H9 (cell line): Measurements from ENCODE around the gene HEYL. TPM values are rescaled to one million over a fixed set of nuclear protein-coding genes. Genes with fewer than 3 reads are reported as not detected.

Experiments used
- DNase-seq: peaks from one replicate; pipeline ENCODE4 v3.0.0-alpha.2; 2017
- H2AFZ ChIP-seq: one replicate; pipeline ENCODE4 v1.6.1; 2013; ENCODE audit warnings: mild to moderate bottlenecking, low read length, control low read depth, moderate library complexity
- H2AK5ac ChIP-seq: 2 replicates; pipeline ENCODE4 v1.6.1; 2013; ENCODE audit warnings: low read length, control low read depth, mixed read lengths; ENCODE audit not compliant: insufficient read length
- H2BK120ac ChIP-seq: one replicate; pipeline ENCODE4 v1.6.1; 2013; ENCODE audit warnings: low read depth, mild to moderate bottlenecking, low read length, control low read depth, inconsistent platforms; ENCODE audit not compliant: poor library complexity, severe bottlenecking
- H2BK12ac ChIP-seq: 2 replicates; pipeline ENCODE4 v1.6.1; 2013; ENCODE audit warnings: low read length, control low read depth, mixed read lengths, low read depth; ENCODE audit not compliant: insufficient read length
- H2BK15ac ChIP-seq: 2 replicates; pipeline ENCODE4 v1.6.1; 2013; ENCODE audit warnings: low read depth, low read length, control low read depth
- H2BK20ac ChIP-seq: one replicate; pipeline ENCODE4 v1.6.1; 2013; ENCODE audit warnings: low read depth, mild to moderate bottlenecking, low read length, control low read depth, inconsistent platforms; ENCODE audit not compliant: poor library complexity, severe bottlenecking
- H2BK5ac ChIP-seq: 2 replicates; pipeline ENCODE4 v1.6.1; 2013; ENCODE audit warnings: low read length, control low read depth, mixed read lengths; ENCODE audit not compliant: insufficient read length
- H3K14ac ChIP-seq: 2 replicates; pipeline ENCODE4 v1.6.1; 2013; ENCODE audit warnings: low read length, control low read depth; ENCODE audit not compliant: insufficient read depth
- H3K18ac ChIP-seq: 2 replicates; pipeline ENCODE4 v1.6.1; 2013; ENCODE audit warnings: low read depth, mild to moderate bottlenecking, mixed read lengths, low read length, control low read depth; ENCODE audit not compliant: insufficient read length
- H3K23ac ChIP-seq: 2 replicates; pipeline ENCODE4 v1.6.1; 2013; ENCODE audit warnings: low read length, control low read depth, mixed read lengths, low read depth; ENCODE audit not compliant: insufficient read length
- H3K23me2 ChIP-seq: 2 replicates; pipeline ENCODE4 v1.6.1; 2013; ENCODE audit warnings: low read depth, mild to moderate bottlenecking, mixed read lengths, low read length, control low read depth; ENCODE audit not compliant: insufficient read length, poor library complexity, severe bottlenecking
- H3K27ac ChIP-seq: 2 replicates; pipeline ENCODE4 v1.5.1; 2013; ENCODE audit warnings: low read length, control low read depth, mixed read lengths, low read depth; ENCODE audit not compliant: insufficient read length
- H3K27me3 ChIP-seq: 2 replicates; pipeline ENCODE4 v1.6.1; 2013; ENCODE audit warnings: low read length, control low read depth, inconsistent platforms; ENCODE audit not compliant: insufficient read depth
- H3K4ac ChIP-seq: 2 replicates; pipeline ENCODE4 v1.6.1; 2013; ENCODE audit warnings: low read depth, mild to moderate bottlenecking, control low read depth, inconsistent platforms, low read length, moderate library complexity
- H3K4me1 ChIP-seq: 2 replicates; pipeline ENCODE4 v1.6.1; 2013; ENCODE audit warnings: low read length, control low read depth, inconsistent platforms; ENCODE audit not compliant: insufficient read depth
- H3K4me2 ChIP-seq: 2 replicates; pipeline ENCODE4 v1.6.1; 2013; ENCODE audit warnings: low read length, control low read depth, mixed read lengths; ENCODE audit not compliant: insufficient read length, insufficient read depth
- H3K56ac ChIP-seq: 2 replicates; pipeline ENCODE4 v1.6.1; 2013; ENCODE audit warnings: low read depth, mild to moderate bottlenecking, mixed read lengths, low read length, control low read depth; ENCODE audit not compliant: insufficient read length
- H3K79me1 ChIP-seq: 2 replicates; pipeline ENCODE4 v1.6.1; 2013; ENCODE audit warnings: low read depth, mild to moderate bottlenecking, moderate library complexity, low read length, control low read depth, inconsistent platforms; ENCODE audit not compliant: insufficient read depth, poor library complexity, severe bottlenecking
- H3K79me2 ChIP-seq: 2 replicates; pipeline ENCODE4 v1.6.1; 2013; ENCODE audit warnings: low read length, control low read depth, inconsistent platforms; ENCODE audit not compliant: insufficient read depth
- H3K9ac ChIP-seq: 2 replicates; pipeline ENCODE4 v1.6.1; 2013; ENCODE audit warnings: low read length, control low read depth, mixed read lengths; ENCODE audit not compliant: insufficient read length; ENCODE audit errors: extremely low read depth
- H3K9me3 ChIP-seq: one replicate; pipeline ENCODE4 v1.6.1; 2013; ENCODE audit warnings: low read depth, low read length, inconsistent platforms; ENCODE audit not compliant: control insufficient read depth
- H3T11ph ChIP-seq: one replicate; pipeline ENCODE4 v1.6.1; 2013; ENCODE audit warnings: mild to moderate bottlenecking, low read length, control low read depth, inconsistent platforms
- H4K20me1 ChIP-seq: one replicate; pipeline ENCODE4 v1.6.1; 2013; ENCODE audit not compliant: control insufficient read depth, insufficient read length, insufficient read depth
- H4K5ac ChIP-seq: 2 replicates; pipeline ENCODE4 v1.6.1; 2013; ENCODE audit warnings: low read depth, mild to moderate bottlenecking, mixed read lengths, low read length, control low read depth; ENCODE audit not compliant: insufficient read length
- H4K8ac ChIP-seq: replicated peaks from 2 replicates; pipeline ENCODE4 v1.6.1; 2013; ENCODE audit warnings: low read length, control low read depth, mixed read lengths, low read depth; ENCODE audit not compliant: insufficient read length
- H4K91ac ChIP-seq: 2 replicates; pipeline ENCODE4 v1.6.1; 2013; ENCODE audit warnings: low read depth, mild to moderate bottlenecking, moderate library complexity, mixed read lengths, low read length, control low read depth; ENCODE audit not compliant: insufficient read length
- H3K27ac Mint-ChIP-seq, 3 experiments: 2 replicates in 2 of 3; 3 replicates in 1 of 3; pipeline ENCODE4 v1.8.0; 2020 to 2021; ENCODE audit warnings: mixed read lengths in 3 of 3, mild to moderate bottlenecking in 1 of 3, moderate library complexity in 1 of 3
- H3K27me3 Mint-ChIP-seq: 2 replicates; pipeline ENCODE4 v1.8.0; 2021; ENCODE audit warnings: low read depth, mild to moderate bottlenecking, moderate library complexity, mixed read lengths
- H3K36me3 Mint-ChIP-seq, 3 experiments: 2 replicates in 2 of 3; 3 replicates in 1 of 3; pipeline ENCODE4 v1.8.0; 2020 to 2021; ENCODE audit warnings: low read depth in 3 of 3, mixed read lengths in 3 of 3; ENCODE audit not compliant: insufficient read depth in 1 of 3
- H3K4me1 Mint-ChIP-seq, 2 experiments: 2 replicates each; pipeline ENCODE4 v1.8.0; 2020; ENCODE audit warnings: mixed read lengths in 2 of 2
- H3K4me3 Mint-ChIP-seq, 2 experiments: 2 replicates in 1 of 2; 3 replicates in 1 of 2; pipeline ENCODE4 v1.8.0; 2020 to 2021; ENCODE audit warnings: mild to moderate bottlenecking in 2 of 2, mixed read lengths in 2 of 2, moderate library complexity in 1 of 2
- H3K9me3 Mint-ChIP-seq, 2 experiments: 2 replicates in 1 of 2; 3 replicates in 1 of 2; pipeline ENCODE4 v1.8.0; 2020; ENCODE audit warnings: mild to moderate bottlenecking in 2 of 2, mixed read lengths in 2 of 2, moderate library complexity in 1 of 2
- WGBS: extraction: QIAGEN DNeasy Blood & Tissue Kit; methylation state at CpG from one replicate; pipeline ENCODE4 v1.1.7; 2013; ENCODE audit warnings: missing lambda C conversion rate, low lambda C conversion rate, mixed read lengths; ENCODE audit not compliant: insufficient read length; ENCODE audit errors: extremely low coverage; 5-methylcytosine and 5-hydroxymethylcytosine counted together
- total RNA-seq: library from RNA; stranded (reverse); gene quantifications from 2 replicates; pipeline ENCODE4 v1.2.1, GENCODE V29; 2021
- TF ChIP-seq, protein P1 (sequence below): fragments of 200-600 bp; sonication (generic); conservative IDR thresholded peaks from 3 replicates; pipeline ENCODE4 v1.8.0; 2021; ENCODE audit warnings: antibody characterized with exemption, mild to moderate bottlenecking

Gene HEYL
- total RNA-seq, 1 experiment from 2014 or later, result 1.9 TPM

GRCh38 chr1:39653546-39654031 lies 14.1 kb upstream of the HEYL start:
- H3K27ac Mint-ChIP-seq, result no peak overlapping the region; a peak in 2 of 7 replicates
- peak overlapping the region; percentile 75 for H2AFZ ChIP-seq

More at GRCh38 chr1:39653546-39654031, 14.1 kb upstream of the HEYL start:
- no peak overlapping the region for H3T11ph ChIP-seq
- peaks cover 3 to 6% of the 10 kb centered on the region in 2 experiments for H3K4me1 Mint-ChIP-seq
- no peak overlapping the region for H3K4ac ChIP-seq
- no peak overlapping the region for H3K56ac ChIP-seq
- H3K4me3 Mint-ChIP-seq, result 0 out of 5 replicates have a peak overlapping the region, but pooled peaks of 1 of the 2 experiments have one; percentile 2
- H3K9me3 ChIP-seq, result no peaks in the 10 kb centered on the region
- H3K79me2 ChIP-seq, result no peaks in the 10 kb centered on the region
- H3K27ac ChIP-seq, result no peak overlapping the region
- H4K8ac ChIP-seq, result no peak overlapping the region
- no peak overlapping the region for H3K9ac ChIP-seq
- H3K18ac ChIP-seq, result no peak overlapping the region
- TF ChIP-seq, protein P1, sequence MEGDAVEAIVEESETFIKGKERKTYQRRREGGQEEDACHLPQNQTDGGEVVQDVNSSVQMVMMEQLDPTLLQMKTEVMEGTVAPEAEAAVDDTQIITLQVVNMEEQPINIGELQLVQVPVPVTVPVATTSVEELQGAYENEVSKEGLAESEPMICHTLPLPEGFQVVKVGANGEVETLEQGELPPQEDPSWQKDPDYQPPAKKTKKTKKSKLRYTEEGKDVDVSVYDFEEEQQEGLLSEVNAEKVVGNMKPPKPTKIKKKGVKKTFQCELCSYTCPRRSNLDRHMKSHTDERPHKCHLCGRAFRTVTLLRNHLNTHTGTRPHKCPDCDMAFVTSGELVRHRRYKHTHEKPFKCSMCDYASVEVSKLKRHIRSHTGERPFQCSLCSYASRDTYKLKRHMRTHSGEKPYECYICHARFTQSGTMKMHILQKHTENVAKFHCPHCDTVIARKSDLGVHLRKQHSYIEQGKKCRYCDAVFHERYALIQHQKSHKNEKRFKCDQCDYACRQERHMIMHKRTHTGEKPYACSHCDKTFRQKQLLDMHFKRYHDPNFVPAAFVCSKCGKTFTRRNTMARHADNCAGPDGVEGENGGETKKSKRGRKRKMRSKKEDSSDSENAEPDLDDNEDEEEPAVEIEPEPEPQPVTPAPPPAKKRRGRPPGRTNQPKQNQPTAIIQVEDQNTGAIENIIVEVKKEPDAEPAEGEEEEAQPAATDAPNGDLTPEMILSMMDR, result peak; percentile 91
- no peak overlapping the region for H2BK120ac ChIP-seq
- H3K9me3 Mint-ChIP-seq, result no peaks in the 10 kb centered on the region
- no peak overlapping the region for H2BK20ac ChIP-seq
- no peaks in the 10 kb centered on the region for H4K20me1 ChIP-seq
- no peak overlapping the region for H4K91ac ChIP-seq
- H3K27me3 Mint-ChIP-seq, result peaks cover 87% of the 10 kb centered on the region
- no peak overlapping the region for H3K23ac ChIP-seq
- H3K4me2 ChIP-seq, result no peak overlapping the region
- WGBS, result no CpG with 5 or more reads among the region's 8 CpGs
- H4K5ac ChIP-seq, result no peak overlapping the region
- H3K36me3 Mint-ChIP-seq, result no peaks in the 10 kb centered on the region
- no peaks in the 10 kb centered on the region for H3K23me2 ChIP-seq
- no peak overlapping the region for H2BK15ac ChIP-seq
- DNase-seq, result peak; percentile 86
- no peaks in the 10 kb centered on the region for H3K79me1 ChIP-seq
- H2BK5ac ChIP-seq, result no peak overlapping the region
- no peak overlapping the region for H3K14ac ChIP-seq
- no peaks in the 10 kb centered on the region; the same call in 1 of the 2 replicates for H3K27me3 ChIP-seq
- H2AK5ac ChIP-seq, result no peak overlapping the region
- H2BK12ac ChIP-seq, result no peak overlapping the region
- H3K4me1 ChIP-seq, result no peaks in the 10 kb centered on the region
